ENCODE data around the gene KCNIP3. TPM values are rescaled to one million over a fixed set of nuclear protein-coding genes. Genes with fewer than 3 reads are reported as not detected.
"Not testable (repeated sequence)": the region's sequence is repeated elsewhere in the genome, so short reads cannot be mapped to it uniquely, and the experiment has no call there.

KCNIP3 gene
- total and polyA plus RNA-seq, 10 donors = 0.59 to 5.2 (median 3.0) TPM

GRCh38 chr2:95375532-95376150 lies 78.5 kb downstream of the KCNIP3 start:
- H3K27ac ChIP-seq = no peak overlapping the region
- DNase-seq = no peak
- peaks cover 0 to 9% (median 2%) of the 10 kb centered on the region in 6 donors for H3K36me3 ChIP-seq
- H3K9me3 ChIP-seq = no peaks in the 10 kb centered on the region
- WGBS, 5 donors = 84 to 91% (median 86%) methylated on average over 16 to 21 of the region's 21 CpGs
- H3K4me3 ChIP-seq = no peak overlapping the region
- no peaks in the 10 kb centered on the region for H3K4me1 ChIP-seq
- peaks cover 0 to 16% (median 0%) of the 10 kb centered on the region in 7 donors for H3K27me3 ChIP-seq (replicated peaks in 1 of 7)
- TF ChIP-seq POLR2A (IDR thresholded peaks at IDR 0.05) (no peak), POLR2AphosphoS5 (IDR thresholded peaks at IDR 0.05) (no peak)
- TF ChIP-seq, protein P1, sequence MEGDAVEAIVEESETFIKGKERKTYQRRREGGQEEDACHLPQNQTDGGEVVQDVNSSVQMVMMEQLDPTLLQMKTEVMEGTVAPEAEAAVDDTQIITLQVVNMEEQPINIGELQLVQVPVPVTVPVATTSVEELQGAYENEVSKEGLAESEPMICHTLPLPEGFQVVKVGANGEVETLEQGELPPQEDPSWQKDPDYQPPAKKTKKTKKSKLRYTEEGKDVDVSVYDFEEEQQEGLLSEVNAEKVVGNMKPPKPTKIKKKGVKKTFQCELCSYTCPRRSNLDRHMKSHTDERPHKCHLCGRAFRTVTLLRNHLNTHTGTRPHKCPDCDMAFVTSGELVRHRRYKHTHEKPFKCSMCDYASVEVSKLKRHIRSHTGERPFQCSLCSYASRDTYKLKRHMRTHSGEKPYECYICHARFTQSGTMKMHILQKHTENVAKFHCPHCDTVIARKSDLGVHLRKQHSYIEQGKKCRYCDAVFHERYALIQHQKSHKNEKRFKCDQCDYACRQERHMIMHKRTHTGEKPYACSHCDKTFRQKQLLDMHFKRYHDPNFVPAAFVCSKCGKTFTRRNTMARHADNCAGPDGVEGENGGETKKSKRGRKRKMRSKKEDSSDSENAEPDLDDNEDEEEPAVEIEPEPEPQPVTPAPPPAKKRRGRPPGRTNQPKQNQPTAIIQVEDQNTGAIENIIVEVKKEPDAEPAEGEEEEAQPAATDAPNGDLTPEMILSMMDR (IDR thresholded peaks at IDR 0.05 in 8 of 11, conservative IDR thresholded peaks at IDR 0.05 in 3 of 11) = no peak
- intact Hi-C loops (cut with DNase I; ENCODE audit: low total_unique reads) = no loop called here

DNA sequence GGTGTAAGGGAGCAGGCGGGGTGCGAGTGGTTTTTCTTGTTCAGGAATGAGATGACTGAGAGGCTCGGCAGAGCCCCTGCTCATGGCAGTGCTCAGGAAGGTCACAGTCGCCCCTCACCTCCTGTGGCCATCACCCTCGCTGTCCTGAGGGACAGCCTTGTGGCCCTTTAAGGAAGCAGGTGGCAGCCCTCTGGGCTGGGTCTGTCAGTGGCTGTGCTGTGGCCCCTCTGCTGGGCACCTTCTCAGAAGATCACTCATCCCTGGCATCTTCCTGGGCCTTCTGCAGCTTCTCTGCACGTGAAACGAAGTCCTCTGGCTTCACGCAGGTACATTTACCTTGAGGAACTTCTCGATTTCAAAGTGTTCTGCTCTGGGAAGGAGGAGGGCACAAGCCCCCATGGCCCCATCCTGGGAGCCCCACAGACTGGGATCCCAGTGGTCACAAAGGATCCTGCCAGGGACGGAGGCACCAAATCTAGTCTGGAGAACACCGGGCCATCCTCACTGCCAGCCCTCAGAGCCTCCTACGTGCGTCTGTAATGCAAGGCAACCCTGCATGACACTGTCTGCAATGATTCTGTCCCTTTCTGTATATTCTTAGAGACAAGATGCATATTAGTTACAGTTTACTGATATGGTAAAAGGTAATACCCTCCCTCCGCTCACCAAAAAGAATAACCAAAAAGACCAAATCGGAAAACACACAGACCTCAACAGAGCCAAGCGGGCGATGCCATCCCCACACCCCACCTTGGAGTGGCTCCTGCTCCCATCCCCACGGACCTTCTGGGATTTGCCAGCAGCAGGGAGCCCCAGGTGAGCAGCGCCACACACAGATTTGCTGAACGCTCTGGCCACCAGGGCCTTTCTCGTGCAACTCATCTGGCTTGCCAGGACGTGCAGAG lies 79.4 kb downstream of the KCNIP3 start:
- WGBS, 5 donors = 87 to 92% (median 89%) methylated on average over 22 of the region's 22 CpGs
- TF ChIP-seq POLR2A (IDR thresholded peaks at IDR 0.05) = no peak
- TF ChIP-seq, protein P1 (IDR thresholded peaks at IDR 0.05 in 8 of 11, conservative IDR thresholded peaks at IDR 0.05 in 3 of 11) = no peak
- no peak for TF ChIP-seq POLR2AphosphoS5 (IDR thresholded peaks at IDR 0.05)
- DNase-seq = no peak
- H3K27me3 ChIP-seq (replicated peaks in 1 of 7) = peaks cover 0 to 16% (median 0%) of the 10 kb centered on the region in 7 donors
- no peak overlapping the region for H3K27ac ChIP-seq
- no peak overlapping the region for H3K4me3 ChIP-seq
- no peaks in the 10 kb centered on the region for H3K9me3 ChIP-seq
- peaks cover 0 to 9% (median 2%) of the 10 kb centered on the region in 6 donors for H3K36me3 ChIP-seq
- intact Hi-C loops (cut with DNase I; ENCODE audit: low total_unique reads) = no loop called here
- no peaks in the 10 kb centered on the region for H3K4me1 ChIP-seq

DNA sequence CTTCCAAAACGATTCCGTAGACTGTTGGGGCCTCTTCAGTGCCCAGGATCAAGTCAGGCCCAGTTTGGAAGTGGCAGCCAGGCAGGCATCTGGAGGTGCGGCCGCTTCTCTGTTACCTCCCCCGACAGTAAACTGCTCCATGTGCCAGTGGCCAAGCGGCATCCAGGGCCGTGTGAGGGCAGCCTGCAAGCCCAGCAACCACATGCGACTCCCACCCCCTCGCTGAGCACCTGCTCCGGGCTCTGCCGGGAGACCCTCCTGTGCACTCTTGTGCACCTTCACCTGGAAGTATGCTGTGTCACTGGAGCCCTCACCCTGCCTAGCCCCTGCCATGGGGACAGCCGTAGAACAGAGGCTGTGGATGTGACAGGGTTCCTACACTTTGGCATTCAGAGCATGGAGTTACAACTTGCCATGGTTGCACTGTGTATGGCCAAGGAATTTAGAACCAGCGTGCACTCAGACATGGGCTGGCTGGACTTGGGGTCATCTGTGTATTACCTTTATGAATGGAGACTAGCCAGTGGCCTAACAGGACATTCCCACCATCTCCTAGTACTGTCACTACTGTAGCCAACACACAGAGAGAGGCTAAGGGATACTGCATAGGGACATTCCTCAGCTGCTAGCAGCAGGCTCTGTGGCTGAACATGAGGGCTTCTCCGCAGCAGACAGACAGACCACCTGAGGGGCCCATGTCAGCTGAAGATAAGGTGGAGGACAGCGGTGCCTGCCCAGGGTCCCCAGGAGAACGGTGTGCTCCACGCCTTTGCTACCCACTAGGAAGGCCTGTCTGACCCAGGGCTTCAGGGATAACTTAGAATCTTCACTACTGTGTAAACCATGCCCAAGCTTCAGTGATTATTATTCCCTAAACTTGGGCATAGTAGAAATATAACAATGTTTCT lies 80.3 kb downstream of the KCNIP3 start:
- Histone ChIP-seq H3K36me3 (peaks cover 0 to 9% (median 2%) of the 10 kb centered on the region in 6 donors), H3K27me3 (replicated peaks in 1 of 7) (peaks cover 0 to 22% (median 0%) of the 10 kb centered on the region in 7 donors), H3K4me1 (no peaks in the 10 kb centered on the region), H3K27ac (no peak overlapping the region), H3K4me3 (no peak overlapping the region), H3K9me3 (no peaks in the 10 kb centered on the region)
- DNase-seq = no peak
- intact Hi-C loops (cut with DNase I; ENCODE audit: low total_unique reads) = no loop called here
- TF ChIP-seq POLR2A (IDR thresholded peaks at IDR 0.05) = no peak
- no peak for TF ChIP-seq POLR2AphosphoS5 (IDR thresholded peaks at IDR 0.05)
- TF ChIP-seq, protein P1 (IDR thresholded peaks at IDR 0.05 in 8 of 11, conservative IDR thresholded peaks at IDR 0.05 in 3 of 11) = no peak
- WGBS, 5 donors = 90 to 94% (median 93%) methylated on average over 12 to 17 of the region's 17 CpGs

GRCh38 chr2:95378281-95378680 lies 81.1 kb downstream of the KCNIP3 start:
- intact Hi-C loops (cut with DNase I; ENCODE audit: low total_unique reads); H3K4me1 ChIP-seq; H3K9me3 ChIP-seq; H3K4me3 ChIP-seq; DNase-seq; H3K36me3 ChIP-seq; H3K27ac ChIP-seq: not testable (repeated sequence)
- H3K27me3 ChIP-seq (replicated peaks in 1 of 7) = peaks cover 0 to 26% (median 0%) of the 10 kb centered on the region in 7 donors
- WGBS, 5 donors = 96 to 98% (median 96%) methylated on average over 7 of the region's 7 CpGs
